Esophagus mucosa (tissue), 1 donor: ENCODE results near the gene KRTAP4-5. TPM values are rescaled to one million over a fixed set of nuclear protein-coding genes. Genes with fewer than 3 reads are reported as not detected.
"Not testable (repeated sequence)": the region's sequence is repeated elsewhere in the genome, so short reads cannot be mapped to it uniquely, and the experiment has no call there.

Source experiments
- ATAC-seq: fragments of 200-7000 bp; cut with Tn5 transposase; one replicate; pipeline ENCODE4 v1.9.1; 2020
- total RNA-seq: library from RNA; stranded (reverse); gene quantifications from one replicate; pipeline ENCODE4 v1.2.4, GENCODE V29; 2023
- donor health status: DM: yes; HTN: yes; CAD: no.

Gene KRTAP4-5
- not detected for total RNA-seq

DNA sequence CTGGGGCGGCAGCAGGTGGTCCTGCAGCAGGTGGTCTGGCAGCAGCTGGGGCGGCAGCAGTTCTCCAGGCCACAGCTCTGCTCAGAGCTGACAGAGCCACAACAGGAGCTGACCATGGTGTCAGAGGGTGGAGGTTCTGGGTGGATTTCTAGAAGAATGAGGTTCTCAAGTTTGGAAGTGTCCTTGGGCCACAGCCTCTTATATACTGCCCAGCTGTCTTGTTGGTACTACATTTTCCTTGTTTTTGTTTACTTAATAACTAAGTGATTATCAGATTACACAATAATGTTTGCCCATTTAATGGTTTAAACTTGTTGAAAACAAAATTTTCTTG, at the start of gene KRTAP4-5:
KRTAP4-5 (minus strand) TSS at position 174 of the 334 bp plus-strand sequence; CDS start at position 116, 58 bp downstream.
- ATAC-seq, result no peak

GRCh38 chr17:41196068-41196467, 46.4 kb upstream of the KRTAP4-5 start:
- ATAC-seq, result no peak

DNA sequence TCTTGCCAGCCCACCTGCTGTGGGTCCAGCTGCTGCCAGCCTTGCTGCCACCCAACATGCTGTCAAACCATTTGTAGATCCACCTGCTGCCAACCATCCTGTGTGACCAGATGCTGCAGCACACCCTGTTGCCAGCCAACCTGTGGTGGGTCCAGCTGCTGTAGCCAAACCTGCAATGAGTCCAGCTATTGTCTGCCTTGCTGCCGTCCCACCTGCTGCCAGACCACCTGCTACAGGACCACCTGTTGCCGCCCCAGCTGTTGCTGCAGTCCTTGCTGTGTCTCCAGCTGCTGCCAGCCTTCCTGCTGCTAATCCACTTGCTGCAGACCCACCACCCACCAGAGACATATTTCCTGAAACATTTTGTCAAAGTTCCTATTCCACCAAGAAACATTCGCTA, 40.7 kb upstream of the KRTAP4-5 start:
- no peak for ATAC-seq

DNA sequence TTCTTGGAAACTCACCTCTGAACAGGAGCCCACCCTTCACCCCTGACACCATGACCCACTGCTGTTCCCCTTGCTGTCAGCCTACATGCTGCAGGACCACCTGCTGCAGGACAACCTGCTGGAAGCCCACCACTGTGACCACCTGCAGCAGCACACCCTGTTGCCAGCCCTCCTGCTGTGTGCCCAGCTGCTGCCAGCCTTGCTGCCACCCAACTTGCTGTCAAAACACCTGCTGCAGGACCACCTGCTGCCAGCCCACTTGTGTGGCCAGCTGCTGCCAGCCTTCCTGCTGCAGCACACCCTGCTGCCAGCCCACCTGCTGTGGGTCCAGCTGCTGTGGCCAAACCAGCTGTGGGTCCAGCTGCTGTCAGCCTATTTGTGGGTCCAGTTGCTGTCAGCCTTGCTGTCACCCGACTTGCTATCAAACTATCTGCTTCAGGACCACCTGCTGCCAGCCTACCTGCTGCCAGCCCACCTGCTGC, 40.3 kb upstream of the KRTAP4-5 start, which contains the start of gene KRTAP9-1:
KRTAP9-1 (plus strand) TSS at position 51 of the 482 bp plus-strand sequence; CDS start at position 51, 0 bp downstream.
- not testable (repeated sequence) for ATAC-seq

- no peak for ATAC-seq
These were observed 37.2 kb upstream of the KRTAP4-5 start for GRCh38 chr17:41186872-41187271.

DNA sequence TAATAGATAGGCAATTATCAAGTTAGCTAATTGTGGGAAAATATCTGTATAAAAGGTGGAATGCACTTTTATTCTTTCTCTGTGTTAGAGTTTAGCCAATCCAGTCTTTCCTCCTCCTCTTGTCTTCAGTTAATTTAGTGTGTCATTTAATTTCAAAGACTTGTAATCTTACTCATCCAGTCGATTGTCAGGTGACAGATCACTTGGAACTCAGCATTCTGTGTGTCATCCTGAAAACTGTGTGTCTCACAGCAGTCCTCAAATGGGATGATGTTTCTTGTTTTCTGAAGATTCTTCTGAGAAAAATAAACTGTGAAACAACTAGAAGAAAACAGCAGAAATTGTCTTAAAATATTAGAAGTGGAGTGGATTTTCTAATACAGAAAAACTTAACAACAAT, 35.4 kb upstream of the KRTAP4-5 start:
- no peak for ATAC-seq

GRCh38 chr17:41184480-41184961, 34.9 kb upstream of the KRTAP4-5 start, which contains the start of gene KRTAP4-1:
KRTAP4-1 (minus strand) TSS chr17:41184911; CDS start chr17:41184854, 57 bp downstream.
- ATAC-seq, result no peak

GRCh38 chr17:41178843-41179616, 29.4 kb upstream of the KRTAP4-5 start:
- ATAC-seq, result no peak

- peak; percentile 93 for ATAC-seq
These were observed 28.7 kb upstream of the KRTAP4-5 start for GRCh38 chr17:41178341-41178740.

- no peak for ATAC-seq
These were observed 28.2 kb upstream of the KRTAP4-5 start, which contains the start of gene KRTAP4-2 for GRCh38 chr17:41177727-41178271. KRTAP4-2 (minus strand) TSS chr17:41178221; CDS start chr17:41178164, 57 bp downstream.

- ATAC-seq, result no peak
These were observed 27.2 kb upstream of the KRTAP4-5 start for GRCh38 chr17:41176744-41177387.

GRCh38 chr17:41171886-41172285, 22.3 kb upstream of the KRTAP4-5 start:
- ATAC-seq, result no peak

DNA sequence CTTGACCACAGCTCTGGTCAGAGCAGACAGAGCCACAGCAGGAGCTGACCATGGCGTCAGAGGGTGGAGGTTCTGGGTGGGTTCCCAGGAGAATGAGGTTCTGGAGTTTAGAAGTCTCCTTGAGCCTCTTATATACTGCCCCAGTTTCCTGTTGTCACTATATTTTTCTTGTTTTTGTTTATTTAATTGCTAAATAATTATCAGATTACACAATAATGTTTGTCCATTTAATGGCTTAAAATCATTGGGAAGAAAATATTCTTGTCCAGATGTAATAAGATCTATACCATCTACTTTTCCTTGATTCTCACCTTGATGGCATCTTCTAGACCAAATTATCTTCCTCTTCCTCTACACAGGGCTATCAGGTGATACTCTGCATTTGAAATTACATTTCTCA, 18.5 kb upstream of the KRTAP4-5 start, which contains the start of gene KRTAP4-3:
KRTAP4-3 (minus strand) TSS at position 101 of the 400 bp plus-strand sequence; CDS start at position 52, 49 bp downstream.
- no peak for ATAC-seq

- ATAC-seq, result no peak
These were observed 17.9 kb upstream of the KRTAP4-5 start for GRCh38 chr17:41167561-41167960.

DNA sequence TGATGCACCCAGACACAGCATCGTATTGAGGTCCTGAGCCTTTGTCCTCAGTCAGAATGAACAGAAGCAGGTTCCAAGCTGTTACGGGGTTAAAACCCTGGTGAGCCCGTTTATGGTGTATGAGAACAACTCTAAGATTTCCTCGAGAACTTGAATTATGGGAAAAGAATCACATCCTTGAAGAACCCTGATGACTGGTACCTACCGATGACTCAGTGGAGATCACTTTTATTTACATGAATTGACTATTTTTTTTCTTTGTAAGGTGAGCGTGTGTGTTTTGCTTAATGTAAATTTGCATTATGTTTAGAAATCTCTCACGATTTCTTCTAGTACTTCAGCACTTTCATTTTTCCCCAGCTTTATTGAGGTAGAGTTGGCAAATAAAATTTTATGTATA, 14.2 kb upstream of the KRTAP4-5 start:
- ATAC-seq, result no peak

- no peak for ATAC-seq
These were observed 11.0 kb upstream of the KRTAP4-5 start, which contains the start of gene KRTAP4-4 for GRCh38 chr17:41160648-41161047. KRTAP4-4 (minus strand) TSS chr17:41160748; CDS start chr17:41160691, 57 bp downstream.

GRCh38 chr17:41160190-41160589, 10.6 kb upstream of the KRTAP4-5 start:
- not testable (repeated sequence) for ATAC-seq

GRCh38 chr17:41153856-41154255, 4.2 kb upstream of the KRTAP4-5 start:
- ATAC-seq, result no peak

DNA sequence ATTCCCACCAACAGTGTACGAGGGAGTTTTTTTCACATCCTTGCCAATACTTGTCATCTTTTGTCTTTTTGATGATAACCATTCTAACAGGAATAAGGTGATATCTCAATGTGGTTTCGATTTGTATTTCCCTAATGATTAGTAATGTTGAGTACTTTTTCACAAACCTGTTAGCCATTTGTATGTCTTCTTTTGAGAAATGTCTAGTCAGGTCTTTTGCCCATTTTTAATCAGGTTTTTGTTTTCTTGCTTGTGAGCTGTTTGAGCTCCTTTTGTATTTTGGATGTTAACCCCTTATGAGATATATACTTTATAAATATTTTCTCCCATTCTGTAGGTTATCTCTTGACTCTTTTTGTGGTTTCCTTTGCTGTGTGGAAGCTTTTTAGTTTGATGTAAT, 1.9 kb upstream of the KRTAP4-5 start:
- no peak for ATAC-seq

GRCh38 chr17:41150026-41150425, 401 bp upstream of the KRTAP4-5 start:
- no peak for ATAC-seq

DNA sequence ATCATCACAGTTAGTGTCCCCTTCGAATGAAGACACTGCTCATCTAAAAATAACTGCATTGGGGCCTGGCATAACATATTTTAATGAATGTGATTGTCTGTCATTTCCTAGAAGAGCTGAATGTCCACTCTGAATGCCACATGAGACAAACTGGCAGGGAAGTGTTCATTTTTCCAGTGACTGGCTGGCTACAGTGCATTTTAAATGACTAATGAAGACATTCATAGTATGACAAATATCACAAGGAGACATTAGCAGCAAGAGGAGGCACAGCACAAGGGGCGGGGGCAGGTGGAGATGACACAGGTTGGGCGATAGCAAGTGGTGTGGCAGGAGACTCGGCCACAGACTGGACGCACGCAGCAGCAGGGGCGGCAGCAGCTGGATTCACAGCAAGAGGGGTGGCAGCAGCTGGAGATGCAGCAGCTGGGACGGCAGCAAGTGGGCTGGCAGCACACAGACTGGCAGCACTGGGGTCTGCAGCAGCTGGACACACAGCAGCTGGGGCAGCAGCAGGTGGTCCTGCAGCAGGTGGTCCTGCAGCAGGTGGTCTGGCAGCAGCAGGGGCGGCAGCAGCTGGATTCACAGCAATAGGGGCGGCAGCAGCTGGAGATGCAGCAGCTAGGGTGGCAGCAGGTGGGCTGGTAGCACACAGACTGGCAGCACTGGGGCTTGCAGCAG, 514 bp downstream of the KRTAP4-5 start:
- ATAC-seq, result not testable (repeated sequence)

DNA sequence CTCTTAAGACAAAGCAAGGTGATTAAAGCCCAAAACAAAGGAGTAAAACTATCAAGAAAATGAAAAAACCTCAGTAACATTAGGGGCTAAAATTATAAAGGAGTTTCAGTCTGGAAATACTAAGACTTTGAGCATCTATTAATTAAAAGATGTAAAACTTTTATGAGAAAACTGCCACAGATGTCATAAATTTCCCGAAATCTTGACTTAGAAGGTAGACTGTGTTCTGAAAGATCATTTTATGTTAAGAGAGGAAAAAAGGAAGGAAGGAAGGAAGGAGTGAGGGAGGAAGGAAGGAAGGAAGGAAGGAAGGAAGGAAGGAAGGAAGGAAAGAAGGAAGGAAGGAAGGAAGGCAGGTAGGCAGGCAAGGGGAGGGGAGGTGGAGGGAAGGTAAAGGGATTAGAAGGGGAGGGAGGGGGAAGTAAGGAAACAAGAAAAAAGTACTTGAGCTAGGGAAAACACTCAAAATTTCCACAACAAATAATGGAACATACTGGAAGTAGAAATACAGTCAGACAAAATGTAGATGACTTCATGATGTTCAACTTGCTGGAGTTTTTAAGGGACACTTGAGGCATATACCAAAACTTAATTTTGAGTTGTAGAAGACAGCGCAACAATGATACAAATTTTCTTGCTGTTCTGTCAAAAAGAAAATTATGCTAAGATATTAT, 2.0 kb downstream of the KRTAP4-5 start:
- ATAC-seq, result no peak
